HG02798 (cell line): ENCODE measurements around the gene UNC13B.

Experiments used
- ATAC-seq: cut with Tn5 transposase; IDR thresholded peaks from one replicate; pipeline ENCODE4 v1.9.1; 2021; ENCODE audit warnings: mild to moderate bottlenecking; ENCODE audit not compliant: unreplicated experiment, poor library complexity

Gene UNC13B

GRCh38 chr9:35313460-35313859 is 151.7 kb downstream of the UNC13B start:
- ATAC-seq: no peak

GRCh38 chr9:35313916-35314315 is 152.1 kb downstream of the UNC13B start:
- no peak for ATAC-seq

- no peak for ATAC-seq
Measured at GRCh38 chr9:35318741-35319140, 156.9 kb downstream of the UNC13B start.

GRCh38 chr9:35322075-35322885 is 160.5 kb downstream of the UNC13B start:
- ATAC-seq: no peak

- no peak for ATAC-seq
Measured at GRCh38 chr9:35324966-35325365, 163.2 kb downstream of the UNC13B start.

- no peak for ATAC-seq
Measured at GRCh38 chr9:35333551-35333950, 171.7 kb downstream of the UNC13B start.

- no peak for ATAC-seq
Measured at GRCh38 chr9:35335164-35335563, 173.4 kb downstream of the UNC13B start.

- ATAC-seq: no peak
Measured at GRCh38 chr9:35338086-35338485, 176.3 kb downstream of the UNC13B start.

GRCh38 chr9:35338561-35339274 is 176.9 kb downstream of the UNC13B start:
- no peak for ATAC-seq

- ATAC-seq: no peak
Measured at GRCh38 chr9:35340046-35340445, 178.2 kb downstream of the UNC13B start.

GRCh38 chr9:35341021-35341420 is 179.2 kb downstream of the UNC13B start:
- ATAC-seq: no peak

GRCh38 chr9:35341585-35341984 is 179.8 kb downstream of the UNC13B start:
- ATAC-seq: no peak

GRCh38 chr9:35342221-35342958 is 180.6 kb downstream of the UNC13B start:
- ATAC-seq: no peak

- no peak for ATAC-seq
Measured at GRCh38 chr9:35348109-35348508, 186.3 kb downstream of the UNC13B start.

- no peak for ATAC-seq
Measured at GRCh38 chr9:35349287-35349990, 187.6 kb downstream of the UNC13B start.

- no peak for ATAC-seq
Measured at GRCh38 chr9:35350212-35350611, 188.4 kb downstream of the UNC13B start.

- ATAC-seq: no peak
Measured at GRCh38 chr9:35350827-35351549, 189.2 kb downstream of the UNC13B start.

- ATAC-seq: no peak
Measured at GRCh38 chr9:35353731-35354365, 192.0 kb downstream of the UNC13B start.

- no peak for ATAC-seq
Measured at GRCh38 chr9:35355939-35356338, 194.1 kb downstream of the UNC13B start.
